Liver (tissue), 3 donors: ENCODE results near the gene POLG.

ENCODE experiments used
- GABPA ChIP-seq, 2 donors: IDR thresholded peaks in 1 of 2; conservative IDR thresholded peaks in 1 of 2; 2 replicates each; pipeline ENCODE4 v1.6.1; 2016; ENCODE audit warnings: antibody characterized with exemption in 2 of 2, mild to moderate bottlenecking in 1 of 2, moderate library complexity in 1 of 2
- HNF4A ChIP-seq, 2 donors: conservative IDR thresholded peaks; 2 replicates each; pipeline ENCODE4 v1.6.1; 2016; ENCODE audit warnings: antibody characterized with exemption in 2 of 2, mild to moderate bottlenecking in 2 of 2
- JUND ChIP-seq, 2 donors: IDR thresholded peaks; 2 replicates each; pipeline ENCODE4 v1.6.1; 2016; ENCODE audit warnings: antibody characterized with exemption in 2 of 2
- REST ChIP-seq: IDR thresholded peaks from 2 replicates; pipeline ENCODE4 v1.6.1; 2016; ENCODE audit warnings: antibody characterized with exemption, mild to moderate bottlenecking
- SP1 ChIP-seq: IDR thresholded peaks from 2 replicates; pipeline ENCODE4 v1.6.1; 2018; ENCODE audit warnings: antibody characterized with exemption, mild to moderate bottlenecking
- TF ChIP-seq, protein P1 (sequence below): fragments of 150-350 bp; IDR thresholded peaks from 2 replicates; pipeline ENCODE4 v1.5.1; 2017; ENCODE audit warnings: improper control_type of control experiment, low read depth, low read length; ENCODE audit not compliant: missing input control
- TF ChIP-seq, protein P2 (sequence below): IDR thresholded peaks from 2 replicates; pipeline ENCODE4 v1.6.1; 2016; ENCODE audit warnings: antibody characterized with exemption
- donor health status: healthy.
- donor health status: healthy.

- TF ChIP-seq, protein P1, sequence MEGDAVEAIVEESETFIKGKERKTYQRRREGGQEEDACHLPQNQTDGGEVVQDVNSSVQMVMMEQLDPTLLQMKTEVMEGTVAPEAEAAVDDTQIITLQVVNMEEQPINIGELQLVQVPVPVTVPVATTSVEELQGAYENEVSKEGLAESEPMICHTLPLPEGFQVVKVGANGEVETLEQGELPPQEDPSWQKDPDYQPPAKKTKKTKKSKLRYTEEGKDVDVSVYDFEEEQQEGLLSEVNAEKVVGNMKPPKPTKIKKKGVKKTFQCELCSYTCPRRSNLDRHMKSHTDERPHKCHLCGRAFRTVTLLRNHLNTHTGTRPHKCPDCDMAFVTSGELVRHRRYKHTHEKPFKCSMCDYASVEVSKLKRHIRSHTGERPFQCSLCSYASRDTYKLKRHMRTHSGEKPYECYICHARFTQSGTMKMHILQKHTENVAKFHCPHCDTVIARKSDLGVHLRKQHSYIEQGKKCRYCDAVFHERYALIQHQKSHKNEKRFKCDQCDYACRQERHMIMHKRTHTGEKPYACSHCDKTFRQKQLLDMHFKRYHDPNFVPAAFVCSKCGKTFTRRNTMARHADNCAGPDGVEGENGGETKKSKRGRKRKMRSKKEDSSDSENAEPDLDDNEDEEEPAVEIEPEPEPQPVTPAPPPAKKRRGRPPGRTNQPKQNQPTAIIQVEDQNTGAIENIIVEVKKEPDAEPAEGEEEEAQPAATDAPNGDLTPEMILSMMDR = peak; percentile 1
- TF ChIP-seq HNF4A (conservative IDR thresholded peaks at IDR 0.05) (no peak), JUND (IDR thresholded peaks at IDR 0.05) (no peak), SP1 (no peak), GABPA (IDR thresholded peaks at IDR 0.05 in 1 of 2, conservative IDR thresholded peaks at IDR 0.05 in 1 of 2) (no peak), REST (peak; percentile 67)
- TF ChIP-seq, protein P2, sequence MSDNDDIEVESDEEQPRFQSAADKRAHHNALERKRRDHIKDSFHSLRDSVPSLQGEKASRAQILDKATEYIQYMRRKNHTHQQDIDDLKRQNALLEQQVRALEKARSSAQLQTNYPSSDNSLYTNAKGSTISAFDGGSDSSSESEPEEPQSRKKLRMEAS = no peak
Measured at GRCh38 chr15:89364741-89365450, 30.3 kb upstream of the POLG start.
